Measurements from ENCODE around the gene ADAMTS2.

DNA sequence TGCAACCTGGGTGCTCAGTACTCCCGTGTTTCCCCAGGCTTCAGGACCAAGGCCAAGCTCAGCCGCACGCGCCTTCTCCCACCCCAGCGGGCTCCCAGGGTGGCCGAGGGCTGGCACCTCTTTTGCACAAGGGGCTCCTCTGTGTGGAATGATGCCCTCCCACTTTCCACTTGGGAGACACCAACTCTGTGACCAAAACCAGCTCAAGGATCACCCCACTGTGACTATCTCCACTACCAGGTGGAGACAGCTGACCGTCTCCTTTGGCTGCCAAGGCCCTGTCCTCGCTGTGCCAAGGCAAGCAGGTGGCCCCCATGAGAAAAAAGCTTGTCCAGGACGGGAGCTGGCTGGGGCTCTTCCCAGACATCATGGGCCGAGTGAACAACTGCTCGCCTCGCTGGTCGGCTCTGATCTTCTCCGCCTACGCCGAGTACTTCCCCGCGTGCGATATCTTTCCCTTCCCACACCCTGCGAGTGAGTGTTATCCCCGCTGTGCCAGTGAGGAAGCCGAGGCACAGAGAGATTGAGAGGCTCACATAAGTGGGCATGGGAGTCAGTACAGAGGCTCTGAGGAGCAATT, 152.3 kb downstream of the ADAMTS2 start:
- TF ChIP-seq, protein P1, sequence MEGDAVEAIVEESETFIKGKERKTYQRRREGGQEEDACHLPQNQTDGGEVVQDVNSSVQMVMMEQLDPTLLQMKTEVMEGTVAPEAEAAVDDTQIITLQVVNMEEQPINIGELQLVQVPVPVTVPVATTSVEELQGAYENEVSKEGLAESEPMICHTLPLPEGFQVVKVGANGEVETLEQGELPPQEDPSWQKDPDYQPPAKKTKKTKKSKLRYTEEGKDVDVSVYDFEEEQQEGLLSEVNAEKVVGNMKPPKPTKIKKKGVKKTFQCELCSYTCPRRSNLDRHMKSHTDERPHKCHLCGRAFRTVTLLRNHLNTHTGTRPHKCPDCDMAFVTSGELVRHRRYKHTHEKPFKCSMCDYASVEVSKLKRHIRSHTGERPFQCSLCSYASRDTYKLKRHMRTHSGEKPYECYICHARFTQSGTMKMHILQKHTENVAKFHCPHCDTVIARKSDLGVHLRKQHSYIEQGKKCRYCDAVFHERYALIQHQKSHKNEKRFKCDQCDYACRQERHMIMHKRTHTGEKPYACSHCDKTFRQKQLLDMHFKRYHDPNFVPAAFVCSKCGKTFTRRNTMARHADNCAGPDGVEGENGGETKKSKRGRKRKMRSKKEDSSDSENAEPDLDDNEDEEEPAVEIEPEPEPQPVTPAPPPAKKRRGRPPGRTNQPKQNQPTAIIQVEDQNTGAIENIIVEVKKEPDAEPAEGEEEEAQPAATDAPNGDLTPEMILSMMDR (IDR thresholded peaks at IDR 0.05), result no peak
- no peak for TF ChIP-seq POLR2A (IDR thresholded peaks at IDR 0.05)
